Chondrocyte (in vitro differentiated cells): ENCODE measurements around the gene ELMO1. TPM values are rescaled to one million over a fixed set of nuclear protein-coding genes. Genes with fewer than 3 reads are reported as not detected.

Experiments used
- DNase-seq: peaks from one replicate; pipeline ENCODE4 v3.0.0; 2021; ENCODE audit warnings: mixed read lengths, low spot score
- H3K27ac Mint-ChIP-seq: one replicate; pipeline ENCODE4 v1.8.0; 2021; ENCODE audit warnings: mild to moderate bottlenecking, moderate library complexity, mixed read lengths; ENCODE audit not compliant: unreplicated experiment
- H3K27me3 Mint-ChIP-seq: 2 replicates; pipeline ENCODE4 v1.8.0; 2021; ENCODE audit warnings: low read depth, mixed read lengths
- H3K36me3 Mint-ChIP-seq: 2 replicates; pipeline ENCODE4 v1.8.0; 2021; ENCODE audit warnings: low read depth, mixed read lengths
- H3K4me1 Mint-ChIP-seq: 2 replicates; pipeline ENCODE4 v1.8.0; 2021; ENCODE audit warnings: low read depth, mild to moderate bottlenecking, mixed read lengths
- H3K4me3 Mint-ChIP-seq: one replicate; pipeline ENCODE4 v1.8.0; 2021; ENCODE audit warnings: mild to moderate bottlenecking, moderate library complexity, mixed read lengths; ENCODE audit not compliant: unreplicated experiment
- H3K9me3 Mint-ChIP-seq: 2 replicates; pipeline ENCODE4 v1.8.0; 2021; ENCODE audit warnings: low read depth, mixed read lengths
- CTCF ChIP-seq: fragments of 200-600 bp; sonication (generic); IDR thresholded peaks from 2 replicates; pipeline ENCODE4 v1.5.0; 2021; ENCODE audit warnings: antibody characterized with exemption, mild to moderate bottlenecking, moderate library complexity
- total RNA-seq: library from RNA; stranded (reverse); gene quantifications from 3 replicates; pipeline ENCODE4 v1.2.1, GENCODE V29; 2021

ELMO1 gene
- total RNA-seq, 1 donor from 2014 or later: 0.42 TPM

GRCh38 chr7:37284285-37284684, 164.4 kb downstream of the ELMO1 start:
- H3K4me1 Mint-ChIP-seq: no peaks in the 10 kb centered on the region
- H3K36me3 Mint-ChIP-seq: no peaks in the 10 kb centered on the region
- no peak for TF ChIP-seq CTCF
- H3K27me3 Mint-ChIP-seq: peaks cover 4% of the 10 kb centered on the region
- no peak for DNase-seq
- H3K9me3 Mint-ChIP-seq: peaks cover 5% of the 10 kb centered on the region
- no peak overlapping the region for H3K4me3 Mint-ChIP-seq
- no peak overlapping the region for H3K27ac Mint-ChIP-seq

- H3K36me3 Mint-ChIP-seq: no peaks in the 10 kb centered on the region
- H3K4me1 Mint-ChIP-seq: no peaks in the 10 kb centered on the region
- H3K9me3 Mint-ChIP-seq: peaks cover 5% of the 10 kb centered on the region
- H3K4me3 Mint-ChIP-seq: no peak overlapping the region
- peaks cover 4% of the 10 kb centered on the region for H3K27me3 Mint-ChIP-seq
- no peak overlapping the region for H3K27ac Mint-ChIP-seq
- DNase-seq: no peak
- no peak for TF ChIP-seq CTCF
These were observed 164.9 kb downstream of the ELMO1 start for GRCh38 chr7:37283716-37284115.

- H3K36me3 Mint-ChIP-seq: no peaks in the 10 kb centered on the region
- TF ChIP-seq CTCF: no peak
- H3K9me3 Mint-ChIP-seq: peaks cover 5% of the 10 kb centered on the region
- H3K4me3 Mint-ChIP-seq: no peak overlapping the region
- H3K4me1 Mint-ChIP-seq: no peaks in the 10 kb centered on the region
- peaks cover 4% of the 10 kb centered on the region for H3K27me3 Mint-ChIP-seq
- no peak overlapping the region for H3K27ac Mint-ChIP-seq
- no peak for DNase-seq
These were observed 165.7 kb downstream of the ELMO1 start for GRCh38 chr7:37282927-37283326.

GRCh38 chr7:37282093-37282444, 166.6 kb downstream of the ELMO1 start:
- no peak for DNase-seq
- Mint-ChIP-seq H3K36me3 (no peaks in the 10 kb centered on the region), H3K4me1 (no peaks in the 10 kb centered on the region), H3K27ac (no peak overlapping the region), H3K9me3 (peaks cover 5% of the 10 kb centered on the region), H3K27me3 (peaks cover 4% of the 10 kb centered on the region), H3K4me3 (no peak overlapping the region)
- no peak for TF ChIP-seq CTCF

- H3K36me3 Mint-ChIP-seq: no peaks in the 10 kb centered on the region
- H3K27me3 Mint-ChIP-seq: peaks cover 4% of the 10 kb centered on the region
- TF ChIP-seq CTCF: no peak
- no peak for DNase-seq
- H3K4me1 Mint-ChIP-seq: no peaks in the 10 kb centered on the region
- no peak overlapping the region for H3K27ac Mint-ChIP-seq
- peaks cover 5% of the 10 kb centered on the region for H3K9me3 Mint-ChIP-seq
- H3K4me3 Mint-ChIP-seq: no peak overlapping the region
These were observed 167.1 kb downstream of the ELMO1 start for GRCh38 chr7:37281368-37282092.
